Fibroblast of lung (primary cell): ENCODE data around the gene ENTPD6.

Experiments used
- CTCF ChIP-seq, 2 donors: IDR thresholded peaks in 1 of 2; conservative IDR thresholded peaks in 1 of 2; 1 replicate in 1 of 2; 2 replicates in 1 of 2; pipeline ENCODE4 v1.5.1; 2011 to 2012; ENCODE audit warnings: low read length in 2 of 2, control low read depth in 1 of 2, inconsistent platforms in 1 of 2, low read depth in 1 of 2, mild to moderate bottlenecking in 1 of 2
- EZH2 ChIP-seq: IDR thresholded peaks from 2 replicates; pipeline ENCODE4 v1.5.1; 2012; ENCODE audit warnings: low read length, control low read depth, mild to moderate bottlenecking; ENCODE audit errors: missing control alignments

DNA sequence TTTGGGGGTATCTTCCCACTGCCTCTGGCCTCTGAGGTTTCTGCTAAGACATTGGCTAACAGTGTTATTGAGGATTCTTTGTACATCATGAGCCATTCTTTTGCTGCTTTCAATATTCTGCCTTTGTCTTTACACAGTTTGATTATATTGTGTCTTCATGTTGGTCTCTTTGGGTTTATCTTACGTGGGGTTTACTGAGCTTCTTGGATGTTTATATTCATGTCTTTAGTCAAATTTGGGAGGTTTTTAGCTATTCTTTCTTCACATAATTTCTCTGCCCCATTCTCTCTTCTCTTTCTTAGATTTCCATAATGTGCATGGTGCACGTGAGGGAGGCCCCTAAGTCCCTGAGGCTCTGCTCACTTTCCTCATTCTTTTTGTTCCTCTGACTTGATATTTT, 7.6 kb downstream of the ENTPD6 start:
- TF ChIP-seq CTCF (conservative IDR thresholded peaks at IDR 0.05 in 1 of 2, IDR thresholded peaks at IDR 0.05 in 1 of 2; ENCODE audit: low read depth in 1 of 2, low read length in 2 of 2) (no peak), EZH2 (no peak)
